Astrocyte (in vitro differentiated cells and primary cell): Measurements from ENCODE around the gene ANKH. TPM values are rescaled to one million over a fixed set of nuclear protein-coding genes. Genes with fewer than 3 reads are reported as not detected.

ENCODE experiments used
- DNase-seq: peaks from one replicate; pipeline ENCODE4 v3.0.0-alpha.2; 2010; ENCODE audit warnings: low read depth
- FAIRE-seq: peaks from 2 replicates; lab custom pipeline; 2011; peaks lifted over from hg19 to GRCh38; lab: Jason Lieb, UNC
- H2AFZ ChIP-seq: 2 replicates; pipeline ENCODE4 v1.6.0; 2012; ENCODE audit warnings: low read depth, low read length, inconsistent platforms
- H3K27ac ChIP-seq: 2 replicates; pipeline ENCODE4 v1.5.1; 2011; ENCODE audit warnings: low read depth, low read length, inconsistent platforms
- H3K27me3 ChIP-seq: 2 replicates; pipeline ENCODE4 v1.6.0; 2011; ENCODE audit warnings: low read length, inconsistent platforms; ENCODE audit not compliant: insufficient read depth
- H3K36me3 ChIP-seq: 2 replicates; pipeline ENCODE4 v1.5.1; 2011; ENCODE audit warnings: low read length, inconsistent platforms; ENCODE audit not compliant: insufficient read depth
- H3K4me1 ChIP-seq: 2 replicates; pipeline ENCODE4 v1.5.1; 2011; ENCODE audit warnings: low read length, inconsistent platforms; ENCODE audit not compliant: insufficient read depth
- H3K4me2 ChIP-seq: 2 replicates; pipeline ENCODE4 v1.6.0; 2012; ENCODE audit warnings: low read length, inconsistent platforms
- H3K4me3 ChIP-seq: 2 replicates; pipeline ENCODE4 v1.5.1; 2011; ENCODE audit warnings: low read depth, mild to moderate bottlenecking, low read length, inconsistent platforms; ENCODE audit not compliant: insufficient read depth
- H3K79me2 ChIP-seq: 2 replicates; pipeline ENCODE4 v1.6.0; 2012; ENCODE audit warnings: mild to moderate bottlenecking, low read length, inconsistent platforms; ENCODE audit not compliant: insufficient read depth
- H3K9ac ChIP-seq: 2 replicates; pipeline ENCODE4 v1.6.0; 2012; ENCODE audit warnings: mild to moderate bottlenecking, low read length, inconsistent platforms
- H3K9me3 ChIP-seq: 2 replicates; pipeline ENCODE4 v1.5.1; 2012; ENCODE audit warnings: low read depth, mild to moderate bottlenecking, low read length, inconsistent platforms; ENCODE audit not compliant: insufficient read depth
- H4K20me1 ChIP-seq: 2 replicates; pipeline ENCODE4 v1.6.0; 2012; ENCODE audit warnings: low read length, inconsistent platforms; ENCODE audit not compliant: insufficient read depth
- H3K27ac Mint-ChIP-seq: one replicate; pipeline ENCODE4 v1.8.0; 2021; ENCODE audit warnings: mild to moderate bottlenecking, mixed read lengths; ENCODE audit not compliant: unreplicated experiment
- H3K27me3 Mint-ChIP-seq: one replicate; pipeline ENCODE4 v1.8.0; 2021; ENCODE audit warnings: low read depth, mixed read lengths; ENCODE audit not compliant: unreplicated experiment
- H3K36me3 Mint-ChIP-seq: one replicate; pipeline ENCODE4 v1.8.0; 2021; ENCODE audit warnings: low read depth, mixed read lengths; ENCODE audit not compliant: unreplicated experiment
- H3K4me1 Mint-ChIP-seq: one replicate; pipeline ENCODE4 v1.8.0; 2021; ENCODE audit warnings: low read depth, mixed read lengths; ENCODE audit not compliant: unreplicated experiment
- H3K4me3 Mint-ChIP-seq: one replicate; pipeline ENCODE4 v1.8.0; 2021; ENCODE audit warnings: mild to moderate bottlenecking, moderate library complexity, mixed read lengths; ENCODE audit not compliant: unreplicated experiment
- H3K9me3 Mint-ChIP-seq: one replicate; pipeline ENCODE4 v1.8.0; 2021; ENCODE audit warnings: mild to moderate bottlenecking, mixed read lengths; ENCODE audit not compliant: unreplicated experiment
- CTCF ChIP-seq: IDR thresholded peaks from 2 replicates; pipeline ENCODE4 v1.5.1; 2011; ENCODE audit warnings: low read depth, mild to moderate bottlenecking, inconsistent platforms, low read length, moderate library complexity; ENCODE audit not compliant: insufficient read depth
- EZH2 ChIP-seq: IDR thresholded peaks from 2 replicates; pipeline ENCODE4 v1.6.1; 2012; ENCODE audit warnings: mild to moderate bottlenecking, low read length, inconsistent platforms; ENCODE audit not compliant: insufficient read depth
- total RNA-seq: library from RNA; stranded (reverse); gene quantifications from 2 replicates; pipeline ENCODE4 v1.2.1, GENCODE V29; 2021

The ANKH gene
- total RNA-seq, 1 donor from 2014 or later = 15.8 TPM

GRCh38 chr5:14699159-14699558, 172.4 kb downstream of the ANKH start:
- no peak for TF ChIP-seq EZH2
- no peak for TF ChIP-seq CTCF
- H3K36me3 Mint-ChIP-seq = peaks cover 20% of the 10 kb centered on the region
- H2AFZ ChIP-seq = no peak overlapping the region
- FAIRE-seq (no peak), DNase-seq (no peak)
- H3K4me3 Mint-ChIP-seq = no peak overlapping the region
- H3K27ac Mint-ChIP-seq = no peak overlapping the region
- H3K27me3 Mint-ChIP-seq = no peaks in the 10 kb centered on the region
- H3K79me2 ChIP-seq = no peaks in the 10 kb centered on the region
- H4K20me1 ChIP-seq = no peaks in the 10 kb centered on the region
- no peaks in the 10 kb centered on the region for H3K4me1 ChIP-seq
- H3K36me3 ChIP-seq = peaks cover 9% of the 10 kb centered on the region
- no peak overlapping the region for H3K4me2 ChIP-seq
- no peak overlapping the region for H3K27ac ChIP-seq
- no peak overlapping the region for H3K9ac ChIP-seq
- H3K9me3 ChIP-seq = no peaks in the 10 kb centered on the region
- no peak overlapping the region for H3K4me3 ChIP-seq
- peaks cover 9% of the 10 kb centered on the region for H3K4me1 Mint-ChIP-seq
- no peaks in the 10 kb centered on the region for H3K27me3 ChIP-seq
- no peaks in the 10 kb centered on the region for H3K9me3 Mint-ChIP-seq

GRCh38 chr5:14698495-14698894, 173.1 kb downstream of the ANKH start:
- Mint-ChIP-seq H3K27ac (no peak overlapping the region), H3K4me3 (no peak overlapping the region), H3K4me1 (peaks cover 9% of the 10 kb centered on the region), H3K9me3 (no peaks in the 10 kb centered on the region), H3K36me3 (peaks cover 23% of the 10 kb centered on the region), H3K27me3 (no peaks in the 10 kb centered on the region)
- H3K4me1 ChIP-seq = no peaks in the 10 kb centered on the region
- no peak overlapping the region for H3K27ac ChIP-seq
- no peaks in the 10 kb centered on the region for H3K27me3 ChIP-seq
- H4K20me1 ChIP-seq = no peaks in the 10 kb centered on the region
- H3K4me2 ChIP-seq = no peak overlapping the region
- H2AFZ ChIP-seq = no peak overlapping the region
- no peaks in the 10 kb centered on the region for H3K9me3 ChIP-seq
- DNase-seq = no peak
- TF ChIP-seq CTCF (no peak), EZH2 (no peak)
- H3K9ac ChIP-seq = no peak overlapping the region
- H3K4me3 ChIP-seq = no peak overlapping the region
- no peaks in the 10 kb centered on the region for H3K79me2 ChIP-seq
- no peak for FAIRE-seq
- H3K36me3 ChIP-seq = peaks cover 14% of the 10 kb centered on the region

- Histone ChIP-seq H3K4me1 (no peaks in the 10 kb centered on the region), H3K4me3 (no peak overlapping the region), H3K27ac (no peak overlapping the region), H3K27me3 (no peaks in the 10 kb centered on the region), H2AFZ (no peak overlapping the region), H3K4me2 (no peak overlapping the region), H3K79me2 (no peaks in the 10 kb centered on the region), H3K9me3 (no peaks in the 10 kb centered on the region), H4K20me1 (no peaks in the 10 kb centered on the region), H3K9ac (no peak overlapping the region), H3K36me3 (peaks cover 24% of the 10 kb centered on the region)
- no peak for TF ChIP-seq EZH2
- no peak for TF ChIP-seq CTCF
- FAIRE-seq (no peak), DNase-seq (no peak)
- Mint-ChIP-seq H3K27me3 (no peaks in the 10 kb centered on the region), H3K9me3 (no peaks in the 10 kb centered on the region), H3K27ac (no peak overlapping the region), H3K36me3 (peaks cover 31% of the 10 kb centered on the region), H3K4me1 (peaks cover 7% of the 10 kb centered on the region), H3K4me3 (no peak overlapping the region)
These were observed 174.7 kb downstream of the ANKH start for GRCh38 chr5:14696851-14697250.
